Left cardiac atrium (tissue), 4 donors: ENCODE measurements around the gene IRGC. TPM values are rescaled to one million over a fixed set of nuclear protein-coding genes. Genes with fewer than 3 reads are reported as not detected.
"Not testable (repeated sequence)": the region's sequence is repeated elsewhere in the genome, so short reads cannot be mapped to it uniquely, and the experiment has no call there.

Source experiments
- ATAC-seq, 2 donors: fragments of 200-7000 bp; cut with Tn5 transposase; one replicate each; pipeline ENCODE4 v1.9.1; 2020; ENCODE audit warnings: mild to moderate bottlenecking in 2 of 2, moderate library complexity in 2 of 2
- DNase-seq: peaks from one replicate; pipeline ENCODE4 v3.0.0-alpha.2; 2020
- intact Hi-C, 2 donors: fragments of 100-400 bp; cut with DNase I; formaldehyde crosslinking; loops; one replicate each; pipeline versions ENCODE4 v1.14.1 to v1.15.1; 2022 to 2023
- total RNA-seq, 2 donors: library from RNA; stranded (reverse); fragmentation: NEBNext Ultra II Directional; extraction: Animal tissue kit (Norgen Biotek cat#: 25700); gene quantifications; one replicate each; pipeline ENCODE4 v1.2.1, GENCODE V29; 2021
- donor health status: DM: no; HTN: yes; CAD: no.
- donor health status: DM: no; HTN: yes; CAD: no; lungs with severe emphysema.
- donor health status: DM: yes; HTN: yes; CAD: no.
- donor health status: Dilated cardiomyopathy.

The IRGC gene
- total RNA-seq, 2 donors from 2014 or later, result not detected

DNA sequence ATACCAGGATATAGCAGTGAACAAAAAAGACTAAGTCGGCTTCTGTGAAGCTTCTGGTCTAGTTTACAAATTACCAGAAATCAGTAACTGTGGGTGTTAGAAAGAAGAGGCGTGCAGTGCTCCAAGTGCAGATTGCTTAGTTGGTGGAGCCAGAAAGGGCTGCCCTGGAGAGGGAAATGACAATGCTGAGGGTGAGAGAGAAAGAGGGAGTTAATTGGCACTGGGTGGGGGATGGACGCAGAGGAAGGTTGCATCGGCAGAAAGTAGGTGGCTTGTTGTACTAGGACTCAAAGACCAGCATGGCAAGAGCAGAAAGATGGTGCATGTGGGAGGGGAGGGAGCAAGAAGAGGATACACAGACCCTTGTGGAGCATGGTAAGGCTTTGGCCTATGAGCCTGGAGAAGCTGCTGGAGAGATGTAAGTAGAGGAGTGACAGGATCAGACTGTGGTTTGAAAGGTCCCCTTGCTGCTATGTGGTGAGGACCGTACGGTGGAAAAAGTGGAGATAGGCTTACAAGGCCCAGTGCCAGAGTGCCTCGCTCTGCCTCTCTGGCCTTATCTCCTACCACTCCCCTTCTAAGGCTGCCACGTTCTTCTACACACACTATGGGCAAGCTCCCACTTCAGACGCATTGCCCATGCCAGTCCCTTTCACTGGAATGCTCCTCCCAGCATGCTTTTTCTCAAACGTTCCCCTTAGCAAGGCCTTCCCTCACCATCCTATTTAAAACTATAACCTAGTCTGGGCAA is 25.4 kb downstream of the IRGC start:
- intact Hi-C loops, result no loop called here
- ATAC-seq (peak in 1 of 2 donors; percentile 16), DNase-seq (no peak)

DNA sequence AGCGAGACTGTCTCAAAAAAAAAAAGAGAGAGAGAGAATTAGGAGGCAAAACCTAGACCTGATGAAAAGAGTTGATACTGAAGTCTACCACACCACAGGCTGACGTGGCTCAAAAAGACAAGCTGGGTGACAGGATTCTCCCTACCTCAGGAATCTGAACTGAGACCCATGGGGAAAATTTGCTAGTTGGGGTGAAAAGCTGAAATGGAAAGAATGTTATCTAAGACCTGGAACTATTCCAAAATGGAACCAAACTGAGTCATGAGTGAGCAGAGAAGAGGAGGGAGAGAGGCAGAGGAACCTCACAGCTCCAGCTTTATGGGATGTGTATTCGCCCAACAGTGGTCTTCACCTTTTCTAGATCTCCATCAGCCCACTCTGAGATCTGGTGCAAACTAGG is 27.2 kb downstream of the IRGC start:
- intact Hi-C loops, result no loop called here
- DNase-seq (no peak), ATAC-seq (no peak)

DNA sequence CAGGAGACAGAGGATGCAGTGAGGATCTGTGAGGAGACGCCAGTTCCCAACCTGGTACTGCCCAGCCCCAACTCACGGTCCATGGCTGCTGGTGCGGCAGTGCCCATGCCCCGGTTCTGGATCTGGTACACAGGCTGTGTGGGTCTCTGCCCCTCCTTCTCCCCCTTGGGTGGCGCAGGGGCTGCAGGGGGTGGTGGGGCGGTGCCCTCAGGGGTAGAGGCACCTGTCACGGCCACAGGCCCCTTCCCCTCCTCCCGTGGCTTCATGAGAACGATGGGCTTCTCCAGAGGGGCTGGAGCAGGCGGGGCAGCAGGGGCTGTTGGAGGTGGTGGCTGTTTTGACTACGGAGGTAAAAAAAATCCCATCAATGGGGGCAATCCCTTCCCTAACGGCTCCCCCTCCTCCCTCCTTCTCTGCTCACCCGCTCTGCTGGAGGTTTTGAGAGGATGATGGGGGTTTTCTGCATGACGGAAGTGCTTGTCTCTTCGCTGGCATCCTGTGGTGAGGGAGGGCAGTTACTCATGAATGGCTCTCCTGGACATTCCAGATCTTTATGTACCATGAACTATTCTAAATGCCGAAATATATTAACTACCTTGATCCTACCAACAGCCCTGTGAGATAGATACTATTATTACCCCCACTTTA is 31.8 kb downstream of the IRGC start:
- ATAC-seq (no peak), DNase-seq (no peak)
- intact Hi-C loops, result loop anchor here in 1 of 2 donors (5.0 kb wide), 1 partner anchor 35 kb away; the partner anchor contains the start of gene KCNN4

DNA sequence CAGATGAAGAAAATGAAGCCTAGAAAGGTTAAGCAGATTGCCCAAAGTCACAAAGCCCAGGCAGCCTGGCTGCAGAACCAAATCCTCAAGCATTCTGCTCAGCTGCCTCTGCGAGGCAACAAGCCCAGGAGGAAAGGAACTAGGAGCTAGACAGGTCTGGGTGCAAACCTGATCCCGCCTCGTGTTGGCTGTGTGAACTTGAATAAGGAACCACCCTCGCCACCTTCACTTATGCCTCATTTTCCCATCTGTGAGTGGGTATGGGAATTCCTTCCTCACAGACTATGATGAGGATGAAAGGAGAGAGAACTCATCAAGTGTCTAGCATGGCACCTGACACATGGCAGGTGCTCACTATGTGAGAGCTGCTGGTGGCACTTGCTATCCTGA is 32.3 kb downstream of the IRGC start:
- intact Hi-C loops, result loop anchor here in 1 of 2 donors (5.0 kb wide), 1 partner anchor 34 kb away; the partner anchor contains the start of gene KCNN4
- DNase-seq (no peak), ATAC-seq (no peak)

DNA sequence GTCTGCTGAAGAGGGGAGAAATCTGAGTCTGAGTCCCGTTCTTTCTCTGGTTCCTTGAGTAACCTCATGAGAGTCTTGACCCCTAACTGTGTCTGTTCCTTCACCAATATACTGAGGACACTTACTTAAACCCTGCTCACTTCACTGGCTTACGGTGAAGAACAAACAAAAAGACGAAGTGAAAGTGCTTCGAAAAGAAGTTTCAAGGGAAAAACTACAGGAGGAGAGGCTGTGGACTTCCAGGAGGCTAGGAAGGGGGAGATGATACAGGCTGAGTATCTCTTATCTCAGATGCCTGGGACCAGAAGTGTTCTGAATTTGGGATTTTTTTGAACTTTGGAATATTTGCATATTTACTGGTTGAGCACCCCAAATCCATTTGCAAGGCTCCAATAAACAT is 32.8 kb downstream of the IRGC start:
- intact Hi-C loops, result loop anchor here in 1 of 2 donors (5.0 kb wide), 1 partner anchor 34 kb away; the partner anchor contains the start of gene KCNN4
- DNase-seq, result no peak
- ATAC-seq, result no peak

DNA sequence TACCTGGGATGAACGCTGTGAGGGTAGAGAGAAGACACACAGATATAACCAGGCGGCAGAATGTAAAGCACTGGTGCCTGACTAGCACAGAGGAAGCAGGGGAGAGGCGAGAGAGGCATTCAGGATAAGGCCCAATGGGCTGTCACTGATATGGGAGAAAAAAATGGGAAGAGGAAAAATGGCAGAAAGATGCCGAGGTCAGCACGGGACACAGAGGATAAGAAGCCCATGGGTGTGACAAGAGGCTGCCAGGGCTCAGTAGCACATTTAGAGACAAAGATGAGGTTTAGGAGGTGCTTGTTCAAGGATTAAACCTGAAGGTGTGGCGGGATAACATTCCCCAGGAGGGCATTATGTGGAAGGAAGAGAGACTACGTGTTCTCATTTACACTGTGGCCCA is 33.3 kb downstream of the IRGC start:
- intact Hi-C loops, result loop anchor here in 1 of 2 donors (5.0 kb wide), 1 partner anchor 33 kb away; the partner anchor contains the start of gene KCNN4
- DNase-seq, result no peak
- ATAC-seq, result no peak

DNA sequence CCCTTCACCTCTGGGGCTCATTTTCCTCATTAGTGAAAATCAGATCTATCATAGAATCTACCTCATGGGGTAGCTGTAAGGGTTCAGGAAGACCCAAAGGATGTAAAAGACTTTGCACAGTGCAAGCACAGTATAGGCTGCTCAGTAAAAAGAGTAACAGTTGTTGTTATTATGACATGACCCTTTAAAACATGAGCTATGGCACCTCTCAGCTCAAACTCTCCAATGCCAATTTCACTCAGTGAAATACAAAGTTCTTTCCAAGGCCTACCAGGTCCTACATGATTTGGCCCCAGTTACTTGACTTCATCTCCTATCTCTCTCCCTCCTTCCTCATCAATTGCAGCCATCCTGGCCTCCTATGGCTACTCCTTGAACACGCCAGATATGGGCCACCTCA is 34.0 kb downstream of the IRGC start:
- no peak for ATAC-seq
- DNase-seq, result no peak
- intact Hi-C loops, result loop anchor here in 1 of 2 donors (5.0 kb wide), 1 partner anchor 32 kb away; the partner anchor contains the start of gene KCNN4

DNA sequence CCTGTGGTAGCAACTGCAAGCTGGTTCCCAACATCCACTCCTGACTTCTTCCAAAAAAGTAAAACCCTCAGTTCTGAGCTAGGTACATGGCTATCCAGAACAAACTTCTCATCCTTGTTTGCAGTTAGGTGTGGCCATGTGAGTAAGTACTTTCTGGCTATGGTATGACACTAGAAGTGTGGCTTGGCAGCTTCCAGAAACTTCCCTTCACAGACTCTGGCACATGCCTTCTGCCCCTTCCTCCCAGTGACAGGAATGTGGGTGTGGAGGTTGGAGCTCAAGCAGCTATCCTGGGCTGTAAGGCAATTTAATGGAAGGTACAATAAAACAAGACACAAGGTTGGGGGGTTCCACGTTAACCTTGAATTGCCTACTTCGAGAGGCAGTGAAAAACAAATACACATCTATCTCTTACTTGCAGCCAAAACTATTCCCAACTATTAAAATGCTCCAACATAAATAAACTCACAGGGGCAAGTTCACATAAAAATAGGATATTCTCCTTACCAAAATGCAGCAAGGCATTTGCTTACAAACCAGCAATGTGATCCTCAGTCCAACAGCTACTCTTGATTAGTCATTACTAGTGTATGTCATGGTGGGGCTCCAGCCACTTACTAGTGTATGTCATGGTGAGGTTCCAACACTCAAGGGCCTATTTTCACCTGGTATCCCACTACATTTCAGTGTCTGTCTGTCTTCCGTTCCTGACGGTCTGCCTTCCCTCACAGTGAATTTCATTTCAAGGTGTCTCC is 35.8 kb downstream of the IRGC start:
- ATAC-seq (no peak), DNase-seq (no peak)
- intact Hi-C loops, result no loop called here

DNA sequence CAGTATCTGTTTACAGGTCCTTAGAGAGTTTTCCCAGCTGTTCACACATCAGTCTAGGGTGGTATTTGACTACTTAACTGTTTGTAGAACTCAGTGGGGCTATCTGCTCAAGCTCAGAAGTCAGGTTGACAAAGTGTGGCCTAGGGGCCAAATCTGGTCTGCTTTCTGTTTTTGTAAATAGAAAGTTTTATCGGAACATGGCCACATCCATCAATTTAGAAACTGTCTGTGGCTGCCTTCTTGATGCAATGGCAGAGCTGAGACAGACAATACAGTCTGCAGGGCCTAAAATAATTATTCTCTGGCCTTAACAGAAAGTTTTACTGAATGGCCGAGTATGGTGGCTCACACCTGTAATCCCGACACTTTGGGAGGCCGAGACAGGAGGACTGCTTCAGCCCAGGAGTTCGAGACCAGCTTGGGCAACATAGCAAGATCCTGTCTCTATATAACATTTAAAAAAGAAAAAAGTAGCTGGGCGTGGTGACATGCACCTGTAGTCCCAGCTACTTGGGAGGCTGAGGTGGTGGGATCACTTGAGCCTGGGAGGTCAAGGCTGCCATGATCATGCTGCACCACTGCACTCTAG is 36.5 kb downstream of the IRGC start:
- intact Hi-C loops, result no loop called here
- no peak for ATAC-seq
- DNase-seq, result no peak

DNA sequence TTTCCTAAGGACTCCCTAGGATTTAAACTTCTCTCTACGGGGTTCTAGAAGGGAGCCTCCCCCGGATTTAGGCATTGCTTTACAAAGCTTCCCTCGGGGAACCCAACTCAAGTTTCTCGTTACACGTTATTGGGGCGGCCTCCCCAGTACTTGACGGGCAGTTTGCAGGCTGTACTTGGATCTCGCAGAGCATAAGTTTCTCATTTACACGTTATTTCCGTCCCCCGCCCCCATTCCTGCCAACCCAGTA is 38.3 kb downstream of the IRGC start:
- intact Hi-C loops, result no loop called here
- ATAC-seq (no peak), DNase-seq (no peak)

DNA sequence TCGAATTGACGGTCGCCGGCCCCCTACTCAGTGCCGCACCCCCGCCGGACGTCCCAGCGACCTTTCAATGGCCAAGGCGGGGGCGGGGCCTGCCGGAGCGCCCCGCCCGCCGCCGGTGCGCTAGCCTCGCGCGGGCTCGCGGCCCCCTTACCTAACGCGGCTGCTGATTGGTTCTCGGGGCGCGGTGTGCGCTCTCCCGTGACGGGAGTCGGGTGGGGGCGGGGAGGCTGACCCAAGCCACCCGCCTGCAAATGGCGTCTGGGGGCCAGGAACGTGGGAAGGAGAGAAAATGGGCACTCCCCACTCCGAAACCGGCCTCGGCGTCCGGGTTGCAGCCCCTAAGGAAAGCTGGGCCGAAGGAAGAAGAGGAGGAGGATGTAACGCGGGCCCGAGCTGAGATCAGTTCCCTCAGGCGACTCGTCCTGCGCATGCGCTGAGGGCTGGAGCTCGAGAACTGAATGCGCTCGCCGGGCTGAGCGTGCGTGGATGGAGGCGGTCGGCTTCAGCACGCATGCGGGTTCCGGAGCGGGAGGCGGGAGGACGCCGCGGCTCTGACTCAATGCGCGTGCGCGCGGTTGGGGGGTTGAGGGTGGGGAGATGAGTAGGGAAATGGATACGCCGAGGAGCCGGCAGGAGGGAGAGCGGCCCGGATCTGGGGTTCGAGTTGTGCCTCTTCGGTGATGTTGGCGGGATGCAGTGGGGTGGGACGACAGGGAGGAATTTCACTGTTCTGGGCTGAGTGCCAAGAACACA is 38.8 kb downstream of the IRGC start, which contains the start of gene SMG9:
Gene SMG9 (minus strand): TSS at position 460 of the 753 bp plus-strand sequence. CDS start 4,221 bp downstream, outside the sequence.
- DNase-seq, result peak; percentile 99
- intact Hi-C loops, result no loop called here
- ATAC-seq, result peak; percentile 94 to 95

DNA sequence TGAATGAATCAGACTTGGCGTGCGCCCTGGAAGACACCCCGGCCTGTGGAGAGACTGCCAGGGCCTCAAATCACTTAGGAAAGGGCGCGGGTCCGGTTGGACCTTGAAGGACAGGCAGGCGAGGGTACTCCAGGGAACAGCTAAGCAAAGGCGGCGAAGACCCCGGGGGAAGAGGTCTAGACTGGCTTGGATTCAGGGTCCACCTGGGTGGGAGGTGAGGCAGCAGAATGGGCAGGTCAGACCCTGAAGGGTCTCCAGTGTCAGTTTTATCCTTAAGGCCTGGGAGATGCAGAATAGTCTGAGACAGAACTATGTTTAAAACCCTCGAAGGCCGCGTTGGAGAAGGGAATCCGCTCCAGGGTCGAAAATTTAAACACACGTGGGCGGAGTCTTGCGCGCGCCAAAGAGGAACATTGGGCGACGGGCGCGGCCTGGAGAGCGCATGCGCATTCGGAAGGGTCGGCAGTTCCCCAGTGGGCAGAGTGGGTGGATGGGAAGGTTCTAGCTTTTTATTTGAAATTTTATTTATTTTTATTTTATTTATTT is 39.5 kb downstream of the IRGC start:
- intact Hi-C loops, result no loop called here
- peak; percentile 87 for DNase-seq
- ATAC-seq, result peak; percentile 62 to 70

DNA sequence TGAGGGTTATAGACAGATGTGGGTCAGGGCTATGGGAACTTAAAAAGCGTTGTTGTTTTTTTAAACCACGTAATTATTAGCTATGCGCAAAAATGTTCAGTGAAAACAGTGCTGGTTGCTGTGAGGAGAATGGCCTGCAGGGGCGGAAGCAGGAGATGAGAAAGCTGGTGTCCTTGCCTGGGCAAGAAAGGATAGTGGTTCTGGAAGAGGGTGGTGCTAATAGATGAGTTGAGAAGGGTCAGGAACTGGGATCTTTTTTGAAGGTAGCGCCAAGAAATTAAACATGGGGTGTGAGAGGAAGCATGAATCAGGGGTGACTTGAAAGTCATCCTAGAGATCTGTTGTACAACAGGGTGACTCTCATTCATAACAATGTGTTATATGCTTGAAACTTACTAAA is 43.6 kb downstream of the IRGC start:
- ATAC-seq, result no peak

DNA sequence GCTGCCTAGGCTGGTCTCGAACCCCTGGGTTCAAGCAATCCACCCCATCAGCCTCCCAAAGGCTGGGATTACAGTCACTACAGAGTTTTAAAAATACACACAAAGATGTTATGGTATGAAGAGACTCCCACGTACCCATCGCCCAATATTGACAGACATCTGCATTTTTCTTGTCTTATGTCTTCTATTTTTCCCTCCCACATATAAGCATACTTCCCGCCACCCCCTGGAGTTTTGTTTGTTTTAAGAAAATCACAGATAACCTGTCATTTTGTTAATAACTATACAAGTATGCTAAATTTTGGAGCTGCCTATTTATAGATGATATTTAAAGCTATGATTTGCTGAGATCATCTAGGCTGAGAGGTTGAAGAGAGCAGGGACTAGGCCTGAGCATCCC is 45.1 kb downstream of the IRGC start:
- intact Hi-C loops, result no loop called here
- DNase-seq (no peak), ATAC-seq (no peak)

More for the DNA sequence above, 43.6 kb downstream of the IRGC start:
- intact Hi-C loops, result no loop called here
- DNase-seq, result no peak

DNA sequence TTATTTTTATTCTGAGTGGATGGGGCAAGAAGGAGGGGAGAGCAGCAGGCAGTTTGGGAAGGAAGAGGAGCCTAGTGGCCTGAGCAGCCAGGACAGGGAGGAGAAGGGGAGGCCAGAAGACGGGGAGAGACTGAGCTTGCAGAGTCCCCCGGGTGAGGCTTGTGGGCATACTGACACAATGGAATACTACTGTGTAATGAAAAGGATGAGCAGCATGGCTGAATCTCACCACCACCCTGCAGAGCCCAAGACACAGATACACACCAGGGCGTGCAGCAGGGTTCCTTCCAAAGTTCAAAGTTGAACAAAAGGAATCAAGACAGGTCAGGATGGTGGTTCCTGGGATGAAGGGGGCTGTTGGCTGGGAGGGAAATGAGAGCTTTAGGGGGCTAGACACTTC is 46.9 kb downstream of the IRGC start:
- intact Hi-C loops, result no loop called here
- no peak for DNase-seq
- ATAC-seq, result no peak

DNA sequence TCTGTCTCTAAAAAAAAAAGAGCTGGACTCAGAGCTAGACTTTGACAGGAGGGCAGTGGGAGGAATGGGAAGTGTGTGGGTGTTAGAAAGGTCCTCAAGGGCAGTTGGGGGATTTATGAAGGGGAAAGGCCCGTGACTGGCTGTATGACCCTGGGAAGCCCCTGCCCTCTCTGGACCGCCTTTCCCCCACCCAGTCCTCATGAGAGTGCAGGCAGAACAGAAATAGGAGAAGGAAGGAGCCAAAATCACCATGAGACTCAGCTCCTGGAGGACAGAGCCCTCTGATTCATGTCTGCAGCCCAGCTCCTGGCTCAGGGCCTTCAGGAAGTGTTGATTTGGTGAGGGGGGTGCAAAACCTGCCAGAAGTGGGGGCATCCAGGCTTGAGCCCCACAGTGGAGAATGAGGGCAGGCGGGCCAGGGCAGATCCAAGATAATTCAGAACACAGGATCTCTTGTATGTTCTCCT is 47.6 kb downstream of the IRGC start:
- intact Hi-C loops, result no loop called here
- DNase-seq (no peak), ATAC-seq (peak in 1 of 2 donors; percentile 61)

DNA sequence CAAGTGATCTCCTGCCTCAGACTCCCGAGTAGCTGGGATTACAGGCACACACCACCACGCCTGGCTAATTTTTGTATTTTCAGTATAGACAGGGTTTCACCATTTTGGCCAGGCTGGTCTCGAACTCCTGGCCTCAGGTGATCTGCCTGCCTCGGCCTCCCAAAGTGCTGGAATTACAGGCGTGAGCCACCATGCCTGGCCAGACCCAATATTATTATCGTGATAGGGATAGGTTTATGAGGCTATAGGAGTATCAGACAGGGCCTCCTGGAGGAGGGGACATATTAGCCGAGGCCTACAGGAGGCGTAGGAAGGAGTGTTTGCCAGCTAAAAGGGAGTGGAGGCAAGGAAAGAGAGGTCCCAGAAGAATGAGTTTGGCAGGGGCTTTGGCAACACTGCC is 48.8 kb downstream of the IRGC start:
- intact Hi-C loops, result not testable (repeated sequence)

DNA sequence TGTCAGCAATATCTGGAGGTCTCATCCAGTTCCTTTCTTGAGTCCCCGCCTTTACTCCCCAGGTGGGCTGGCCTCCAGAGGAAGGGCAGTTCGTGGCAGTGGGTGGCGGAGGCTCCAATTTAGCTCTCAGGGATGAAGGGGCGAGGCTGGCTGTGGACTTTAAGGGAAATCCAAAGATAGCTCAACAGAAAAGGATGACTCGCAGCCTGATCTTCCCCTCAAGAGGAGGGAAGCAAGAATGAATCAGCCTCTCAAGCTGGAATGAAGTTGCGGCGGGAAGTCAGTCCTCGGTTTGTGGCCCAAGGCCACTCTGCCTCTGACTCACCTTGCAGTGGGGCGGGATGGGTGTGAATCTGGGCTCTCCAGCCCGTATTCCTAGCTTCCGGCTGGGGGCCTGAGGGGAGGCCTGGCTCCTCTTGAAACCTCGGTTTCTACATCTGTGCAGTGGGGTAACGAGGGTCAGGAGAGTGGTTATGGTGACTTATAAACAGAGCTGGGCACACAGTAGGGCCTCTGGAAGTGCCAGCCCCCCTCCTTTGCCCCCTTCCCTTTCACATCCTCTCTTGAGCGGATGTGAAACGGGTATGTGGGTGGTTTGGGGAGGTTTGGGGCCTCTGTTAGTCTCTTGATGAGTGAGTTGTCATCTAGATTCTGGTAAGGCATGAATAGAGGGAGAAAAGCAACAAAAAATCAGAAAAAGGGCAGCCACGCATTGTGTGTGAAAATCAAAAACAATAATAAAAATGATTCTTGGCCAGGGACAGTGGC is 49.4 kb downstream of the IRGC start:
- intact Hi-C loops, result no loop called here
- peak; percentile 61 to 90 for ATAC-seq
- DNase-seq, result peak; percentile 80

More for the DNA sequence above, 48.8 kb downstream of the IRGC start:
- ATAC-seq, result peak in 1 of 2 donors; percentile 39
- DNase-seq, result not testable (repeated sequence)
